IMR-90 (cell line): ENCODE measurements around the gene ZNF76. TPM values are rescaled to one million over a fixed set of nuclear protein-coding genes. Genes with fewer than 3 reads are reported as not detected.

Source experiments
- ATAC-seq: fragments of 200-7000 bp; cut with Tn5 transposase; 2 replicates; pipeline ENCODE4 v1.9.1; 2020; ENCODE audit warnings: low read depth, mild to moderate bottlenecking, moderate library complexity
- BruUV-seq: library from RNA; stranded (reverse); fragments of 400-500 nt; replicated peaks from 2 replicates; lab custom pipeline; 2021; lab: Mats Ljungman, UMichigan
- CTCF ChIA-PET: fragments of 300-600 bp; formaldehyde crosslinking; extraction: SDS; loops from one replicate; lab custom pipeline; 2021; ENCODE audit warnings: antibody characterized with exemption; lab: Yijun Ruan, JAX
- POLR2A ChIA-PET: fragments of 300-600 bp; sonication (Branson Sonifier 250); formaldehyde crosslinking; loops from one replicate; lab custom pipeline; 2022; ENCODE audit warnings: antibody characterized with exemption; ENCODE audit not compliant: unreplicated experiment; lab: Charles Lee
- DNase-seq: peaks from one replicate; pipeline ENCODE4 v3.0.0; 2013
- H2AFZ ChIP-seq: replicated peaks from 2 replicates; pipeline ENCODE3; 2013; ENCODE audit warnings: low read length, mild to moderate bottlenecking; ENCODE audit not compliant: poor library complexity
- H2AK5ac ChIP-seq: 2 replicates; pipeline ENCODE4 v1.6.1; 2013; ENCODE audit warnings: low read depth, low read length, inconsistent platforms
- H2AK9ac ChIP-seq: replicated peaks from 2 replicates; pipeline ENCODE3; 2013; ENCODE audit warnings: mild to moderate bottlenecking, low read depth, low read length, moderate library complexity; ENCODE audit not compliant: poor library complexity
- H2BK120ac ChIP-seq: 2 replicates; pipeline ENCODE4 v1.6.1; 2013; ENCODE audit warnings: low read depth, low read length, inconsistent platforms
- H2BK15ac ChIP-seq: 3 replicates; pipeline ENCODE4 v1.6.1; 2013; ENCODE audit warnings: low read depth, low read length, inconsistent platforms
- H2BK20ac ChIP-seq: 2 replicates; pipeline ENCODE4 v1.6.1; 2013; ENCODE audit warnings: low read depth, mild to moderate bottlenecking, inconsistent platforms, low read length, moderate library complexity
- H2BK5ac ChIP-seq: 2 replicates; pipeline ENCODE4 v1.6.1; 2013; ENCODE audit warnings: mild to moderate bottlenecking, low read depth, low read length, inconsistent platforms; ENCODE audit not compliant: poor library complexity, severe bottlenecking
- H3K14ac ChIP-seq: replicated peaks from 2 replicates; pipeline ENCODE4 v1.6.1; 2013; ENCODE audit warnings: low read depth, low read length, inconsistent platforms
- H3K18ac ChIP-seq: 2 replicates; pipeline ENCODE4 v1.6.1; 2013; ENCODE audit warnings: low read depth, low read length, control low read depth
- H3K23ac ChIP-seq: 2 replicates; pipeline ENCODE4 v1.6.1; 2013; ENCODE audit warnings: low read depth, low read length, inconsistent platforms
- H3K27ac ChIP-seq: 2 replicates; pipeline ENCODE4 v1.5.1; 2013; ENCODE audit warnings: mild to moderate bottlenecking, control low read depth, low read length; ENCODE audit not compliant: insufficient read depth
- H3K27me3 ChIP-seq: 2 replicates; pipeline ENCODE4 v1.6.1; 2013; ENCODE audit warnings: low read length; ENCODE audit not compliant: control insufficient read depth, insufficient read depth
- H3K36me3 ChIP-seq: 2 replicates; pipeline ENCODE4 v1.6.1; 2013; ENCODE audit warnings: low read length, mixed read lengths; ENCODE audit not compliant: control insufficient read depth, insufficient read depth
- H3K4ac ChIP-seq: 2 replicates; pipeline ENCODE4 v1.6.1; 2013; ENCODE audit warnings: low read depth, low read length, inconsistent platforms
- H3K4me1 ChIP-seq: 2 replicates; pipeline ENCODE4 v1.6.1; 2013; ENCODE audit warnings: low read length, mixed read lengths; ENCODE audit not compliant: control insufficient read depth, insufficient read depth
- H3K4me2 ChIP-seq: 2 replicates; pipeline ENCODE4 v1.6.1; 2013; ENCODE audit warnings: low read depth, mild to moderate bottlenecking, control low read depth, low read length, moderate library complexity
- H3K4me3 ChIP-seq: 2 replicates; pipeline ENCODE4 v1.5.1; 2013; ENCODE audit warnings: low read depth, mild to moderate bottlenecking, control low read depth, low read length, moderate library complexity; ENCODE audit not compliant: insufficient read depth
- H3K56ac ChIP-seq: 2 replicates; pipeline ENCODE4 v1.6.1; 2013; ENCODE audit warnings: low read length, inconsistent platforms; ENCODE audit not compliant: insufficient read depth; ENCODE audit errors: extremely low read depth
- H3K79me1 ChIP-seq, 2 experiments: 2 replicates each; pipeline ENCODE4 v1.6.1; 2013; ENCODE audit warnings: low read length in 2 of 2, inconsistent platforms in 1 of 2, low read depth in 1 of 2
- H3K9ac ChIP-seq: 2 replicates; pipeline ENCODE4 v1.6.1; 2013; ENCODE audit warnings: low read depth, low read length, control low read depth
- H3K9me1 ChIP-seq: 2 replicates; pipeline ENCODE4 v1.6.1; 2013; ENCODE audit warnings: low read length, inconsistent platforms; ENCODE audit not compliant: insufficient read depth
- H3K9me3 ChIP-seq: 2 replicates; pipeline ENCODE4 v1.6.1; 2013; ENCODE audit warnings: low read length; ENCODE audit not compliant: control insufficient read depth, insufficient read depth
- H4K20me1 ChIP-seq: 2 replicates; pipeline ENCODE4 v1.6.1; 2013; ENCODE audit warnings: low read length, inconsistent platforms; ENCODE audit not compliant: insufficient read depth
- H4K5ac ChIP-seq: 2 replicates; pipeline ENCODE4 v1.6.1; 2013; ENCODE audit warnings: mild to moderate bottlenecking, low read depth, low read length, control low read depth
- H4K8ac ChIP-seq, 2 experiments: 2 replicates each; pipeline ENCODE4 v1.6.1; 2013; ENCODE audit warnings: low read depth in 2 of 2, low read length in 2 of 2, control low read depth in 1 of 2, inconsistent platforms in 1 of 2
- H4K91ac ChIP-seq: 2 replicates; pipeline ENCODE4 v1.6.1; 2013; ENCODE audit warnings: low read depth, low read length, inconsistent platforms; ENCODE audit not compliant: insufficient read depth
- BHLHE40 ChIP-seq: fragments of 150-350 bp; IDR thresholded peaks from 2 replicates; pipeline ENCODE4 v1.6.1; 2016; ENCODE audit warnings: mild to moderate bottlenecking, low read depth, low read length
- CEBPB ChIP-seq: IDR thresholded peaks from 2 replicates; pipeline ENCODE4 v1.6.1; 2012; ENCODE audit warnings: low read depth, low read length, improper control_type of control experiment
- CHD1 ChIP-seq: IDR thresholded peaks from 2 replicates; pipeline ENCODE4 v1.6.1; 2012; ENCODE audit warnings: low read depth, low read length, improper control_type of control experiment
- CTCF ChIP-seq: conservative IDR thresholded peaks from 2 replicates; pipeline ENCODE4 v1.5.1; 2012; ENCODE audit warnings: mild to moderate bottlenecking, low read depth, low read length, improper control_type of control experiment
- FOS ChIP-seq: fragments of 150-350 bp; IDR thresholded peaks from 2 replicates; pipeline ENCODE4 v1.6.1; 2016; ENCODE audit warnings: low read depth, low read length
- MAZ ChIP-seq: IDR thresholded peaks from 2 replicates; pipeline ENCODE4 v1.6.1; 2012; ENCODE audit warnings: low read depth, mild to moderate bottlenecking, low read length, improper control_type of control experiment, moderate library complexity, borderline replicate concordance
- NFE2L2 ChIP-seq: fragments of 150-350 bp; IDR thresholded peaks from 2 replicates; pipeline ENCODE4 v1.6.1; 2016; ENCODE audit warnings: low read depth, mild to moderate bottlenecking, low read length
- POLR2A ChIP-seq: IDR thresholded peaks from 2 replicates; pipeline ENCODE4 v1.6.1; 2012; ENCODE audit warnings: mild to moderate bottlenecking, low read depth, low read length
- RFX5 ChIP-seq: IDR thresholded peaks from 2 replicates; pipeline ENCODE4 v1.8.0; 2012; ENCODE audit warnings: low read depth, mild to moderate bottlenecking, low read length, moderate library complexity
- SMC3 ChIP-seq: fragments of 150-350 bp; IDR thresholded peaks from 2 replicates; pipeline ENCODE4 v1.6.1; 2016; ENCODE audit warnings: low read depth, mild to moderate bottlenecking, antibody characterized with exemption, low read length, moderate library complexity
- USF2 ChIP-seq: fragments of 150-350 bp; IDR thresholded peaks from 2 replicates; pipeline ENCODE4 v1.6.1; 2017; ENCODE audit warnings: mild to moderate bottlenecking, antibody characterized with exemption, low read length, low read depth
- WGBS, 2 experiments: methylation state at CpG; one replicate each; pipeline versions ENCODE4 v1.1.5 to v1.1.7; 2013; ENCODE audit warnings: missing lambda C conversion rate in 2 of 2; ENCODE audit not compliant: insufficient read length in 1 of 2; ENCODE audit errors: extremely low coverage in 2 of 2; 5-methylcytosine and 5-hydroxymethylcytosine counted together
- dilution Hi-C: fragments of 300-500 bp; cut with HindIII; formaldehyde crosslinking; loops from one replicate; pipeline ENCODE4 v1.14.3; 2018; ENCODE audit warnings: low sequenced_read_pairs; ENCODE audit not compliant: unreplicated experiment
- in situ Hi-C: fragments of 300-500 bp; cut with MboI; formaldehyde crosslinking; loops from 3 replicates; pipeline ENCODE4 v1.14.3; 2019; ENCODE audit warnings: low sequenced_read_pairs, inconsistent platforms, mixed read lengths
- intact Hi-C: fragments of 100-400 bp; cut with micrococcal nuclease; formaldehyde crosslinking; loops from 2 replicates; pipeline ENCODE4 v1.10.0; 2022
- polyA plus RNA-seq, 3 experiments: library from polyadenylated mRNA; depleted of rRNA; stranded (reverse); fragments of >200 nt; gene quantifications; 2 replicates each; pipeline ENCODE4 v1.2.3, GENCODE V29; 2012; ENCODE audit warnings: low replicate concordance in 1 of 3
- total RNA-seq: library from RNA; depleted of rRNA; stranded (reverse); fragments of >200 nt; gene quantifications from 2 replicates; pipeline ENCODE4 v1.2.3, GENCODE V29; 2012

ZNF76 gene
- total and polyA plus RNA-seq, 2 of the 4 experiments (the other 2 are of a cell fraction) = 19.9 to 21.1 TPM

- TF ChIP-seq POLR2A = no peak
- no peak for TF ChIP-seq MAZ
- no peak for TF ChIP-seq NFE2L2
- no peak for TF ChIP-seq CTCF
- TF ChIP-seq BHLHE40 = no peak
- TF ChIP-seq CEBPB = no peak
- no peak for TF ChIP-seq RFX5
- no peak for TF ChIP-seq CHD1
- no peak for TF ChIP-seq SMC3
- TF ChIP-seq USF2 = no peak
- no peak for TF ChIP-seq FOS
- H3K4me3 ChIP-seq = no peak overlapping the region
- peaks cover 4% of the 10 kb centered on the region; the same call in 1 of the 2 replicates for H3K9me1 ChIP-seq
- H4K8ac ChIP-seq = no peak overlapping the region
- no peak for DNase-seq
- no peak overlapping the region for H3K27ac ChIP-seq
- ATAC-seq = no peak
- H3K4me2 ChIP-seq = no peak overlapping the region
- TSS peak; percentile 51 for BruUV-seq
- WGBS, 2 experiments = 93% methylated on average over 11 of the region's 13 CpGs; no CpG with 5 or more reads in 1 of the 2 experiments
- H2BK120ac ChIP-seq = no peak overlapping the region
- no peak overlapping the region for H3K18ac ChIP-seq
- no peak overlapping the region for H3K4ac ChIP-seq
- peaks cover 14% of the 10 kb centered on the region; the same call in 1 of the 2 replicates for H4K20me1 ChIP-seq
- H2BK15ac ChIP-seq = no peak overlapping the region
- no peaks in the 10 kb centered on the region for H3K9me3 ChIP-seq
- H3K36me3 ChIP-seq = peaks cover 40% of the 10 kb centered on the region; the same call in 1 of the 2 replicates
- H2AK9ac ChIP-seq = no peak overlapping the region
- H2BK5ac ChIP-seq = no peak overlapping the region
- peaks cover 16 to 42% of the 10 kb centered on the region in 2 experiments for H3K79me1 ChIP-seq
- ChIA-PET POLR2A (no interaction called here), CTCF (interaction anchor here (3.0 kb wide), 1 partner anchor 38 kb away, joined by 12 read pairs; no protein-coding TSS in a partner anchor)
- H3K23ac ChIP-seq = no peak overlapping the region
- no peak overlapping the region for H2AK5ac ChIP-seq
- no peak overlapping the region for H3K14ac ChIP-seq
- H4K5ac ChIP-seq = no peak overlapping the region
- H2BK20ac ChIP-seq = no peak overlapping the region
- dilution Hi-C loops (no loop called here), intact Hi-C loops (no loop called here), in situ Hi-C loops (loop anchor here (5.0 kb wide), 2 partner anchors 96 to 256 kb away; no protein-coding TSS in a partner anchor)
- no peaks in the 10 kb centered on the region for H3K27me3 ChIP-seq
- peaks cover 5% of the 10 kb centered on the region; the same call in 1 of the 2 replicates for H3K4me1 ChIP-seq
- H4K91ac ChIP-seq = no peak overlapping the region
- H3K56ac ChIP-seq = no peak overlapping the region
- no peak overlapping the region for H2AFZ ChIP-seq
- no peak overlapping the region for H3K9ac ChIP-seq
Measured at GRCh38 chr6:35242906-35243305, 16.6 kb upstream of the ZNF76 start.
